ENCODE results near the gene ISX. TPM values are rescaled to one million over a fixed set of nuclear protein-coding genes. Genes with fewer than 3 reads are reported as not detected.

ISX gene
- total RNA-seq, 4 donors from 2014 or later = not detected

DNA sequence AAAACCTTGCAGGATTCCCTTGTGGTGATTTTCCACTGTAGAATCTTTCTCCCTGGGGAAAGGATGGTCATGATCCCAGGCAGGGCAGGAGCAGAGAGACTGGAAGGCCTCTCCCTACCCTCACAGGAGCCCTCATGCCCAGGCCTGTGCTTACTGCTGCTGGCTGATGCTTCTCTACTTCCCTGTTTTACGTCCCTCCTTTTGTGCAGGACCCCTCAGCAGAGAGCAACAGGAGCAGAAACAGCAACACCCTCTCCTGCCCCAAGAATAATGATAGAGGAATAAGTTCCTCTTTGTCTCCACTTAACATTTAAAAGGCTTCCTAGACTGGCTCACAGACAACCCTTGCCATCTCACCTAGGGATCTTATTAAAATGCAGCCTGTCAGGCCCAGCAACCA, 3.6 kb downstream of the ISX start:
- peaks cover 0 to 4% (median 0%) of the 10 kb centered on the region in 4 donors for H3K27me3 ChIP-seq
- H3K36me3 ChIP-seq = no peaks in the 10 kb centered on the region
- no peak overlapping the region for H3K27ac ChIP-seq
- intact Hi-C loops (cut with DNase I) = no loop called here
- DNase-seq = no peak
- H3K4me1 ChIP-seq = no peaks in the 10 kb centered on the region
- no peaks in the 10 kb centered on the region for H3K9me3 ChIP-seq
- 50% methylated on average over 1 of the region's 1 CpG; no CpG with 5 or more reads in 1 of the 2 donors for WGBS, 2 donors
- TF ChIP-seq, protein P1, sequence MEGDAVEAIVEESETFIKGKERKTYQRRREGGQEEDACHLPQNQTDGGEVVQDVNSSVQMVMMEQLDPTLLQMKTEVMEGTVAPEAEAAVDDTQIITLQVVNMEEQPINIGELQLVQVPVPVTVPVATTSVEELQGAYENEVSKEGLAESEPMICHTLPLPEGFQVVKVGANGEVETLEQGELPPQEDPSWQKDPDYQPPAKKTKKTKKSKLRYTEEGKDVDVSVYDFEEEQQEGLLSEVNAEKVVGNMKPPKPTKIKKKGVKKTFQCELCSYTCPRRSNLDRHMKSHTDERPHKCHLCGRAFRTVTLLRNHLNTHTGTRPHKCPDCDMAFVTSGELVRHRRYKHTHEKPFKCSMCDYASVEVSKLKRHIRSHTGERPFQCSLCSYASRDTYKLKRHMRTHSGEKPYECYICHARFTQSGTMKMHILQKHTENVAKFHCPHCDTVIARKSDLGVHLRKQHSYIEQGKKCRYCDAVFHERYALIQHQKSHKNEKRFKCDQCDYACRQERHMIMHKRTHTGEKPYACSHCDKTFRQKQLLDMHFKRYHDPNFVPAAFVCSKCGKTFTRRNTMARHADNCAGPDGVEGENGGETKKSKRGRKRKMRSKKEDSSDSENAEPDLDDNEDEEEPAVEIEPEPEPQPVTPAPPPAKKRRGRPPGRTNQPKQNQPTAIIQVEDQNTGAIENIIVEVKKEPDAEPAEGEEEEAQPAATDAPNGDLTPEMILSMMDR (IDR thresholded peaks at IDR 0.05) = no peak
- no peak for TF ChIP-seq POLR2A (IDR thresholded peaks at IDR 0.05)
- H3K4me3 ChIP-seq = no peak overlapping the region

DNA sequence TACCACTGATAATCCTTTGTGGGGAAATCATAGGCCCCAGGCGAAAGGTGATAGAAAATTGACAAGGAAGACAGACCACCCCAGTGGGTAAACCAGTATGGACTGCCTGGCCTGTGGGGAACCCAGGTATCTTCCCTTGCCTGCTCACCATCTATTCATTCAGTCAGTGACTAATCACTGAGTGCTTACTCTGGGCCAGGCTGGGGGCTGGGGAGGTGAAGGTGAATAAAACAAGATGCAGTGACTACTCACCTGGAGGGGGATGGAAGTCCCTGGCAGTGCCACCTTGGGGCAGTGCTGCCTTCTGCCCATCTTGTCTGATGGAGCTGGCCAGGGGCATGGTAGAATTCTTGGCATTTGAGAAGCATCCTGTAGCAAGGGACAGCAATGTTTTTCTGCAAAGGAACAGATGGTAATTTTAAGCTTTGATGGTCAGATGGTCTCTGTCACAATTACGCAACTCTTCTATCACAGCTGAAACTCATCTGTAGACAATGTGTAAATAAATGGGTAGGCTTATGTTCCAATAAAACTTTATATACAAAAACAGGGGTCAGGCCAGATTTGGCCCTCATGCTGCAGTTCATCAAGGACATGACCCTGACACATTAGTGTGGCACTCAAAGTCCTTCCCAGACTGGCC, 4.6 kb downstream of the ISX start:
- no peaks in the 10 kb centered on the region for H3K36me3 ChIP-seq
- WGBS, 2 donors = 70 to 95% methylated on average over 2 of the region's 2 CpGs
- peaks cover 0 to 3% (median 0%) of the 10 kb centered on the region in 4 donors for H3K27me3 ChIP-seq
- no peaks in the 10 kb centered on the region for H3K4me1 ChIP-seq
- H3K27ac ChIP-seq = no peak overlapping the region
- no peak for DNase-seq
- H3K9me3 ChIP-seq = no peaks in the 10 kb centered on the region
- TF ChIP-seq, protein P1 (IDR thresholded peaks at IDR 0.05) = no peak
- TF ChIP-seq POLR2A (IDR thresholded peaks at IDR 0.05) = no peak
- intact Hi-C loops (cut with DNase I) = no loop called here
- no peak overlapping the region for H3K4me3 ChIP-seq

DNA sequence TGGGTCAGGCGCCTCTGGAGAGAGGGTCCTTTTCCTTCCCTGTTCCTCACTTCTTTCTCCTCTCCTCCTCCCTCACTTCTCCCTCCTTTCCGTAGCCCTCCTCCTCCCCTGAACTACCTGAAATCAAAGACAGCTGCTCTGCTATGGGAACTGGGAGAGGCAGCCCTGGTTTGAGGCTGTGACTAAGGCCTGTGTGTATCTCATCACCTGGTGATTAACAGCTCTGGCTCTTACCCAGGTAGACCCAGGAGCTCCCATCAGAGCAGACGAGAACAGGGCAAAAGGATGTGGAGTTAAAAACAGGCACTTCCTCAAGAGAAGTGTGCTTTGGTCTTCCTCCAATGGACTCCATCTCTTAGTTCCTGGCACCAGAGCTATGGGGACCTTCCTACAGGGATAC, 5.8 kb downstream of the ISX start:
- Histone ChIP-seq H3K27me3 (no peaks in the 10 kb centered on the region), H3K9me3 (no peaks in the 10 kb centered on the region), H3K36me3 (no peaks in the 10 kb centered on the region), H3K4me3 (no peak overlapping the region), H3K4me1 (no peaks in the 10 kb centered on the region), H3K27ac (peak overlapping the region in 1 of 4 donors; percentile 2)
- no peak for TF ChIP-seq POLR2A (IDR thresholded peaks at IDR 0.05)
- TF ChIP-seq, protein P1 (IDR thresholded peaks at IDR 0.05) = no peak
- DNase-seq = no peak
- intact Hi-C loops (cut with DNase I) = no loop called here
- 28 to 33% methylated on average over 2 to 3 of the region's 3 CpGs for WGBS, 2 donors

DNA sequence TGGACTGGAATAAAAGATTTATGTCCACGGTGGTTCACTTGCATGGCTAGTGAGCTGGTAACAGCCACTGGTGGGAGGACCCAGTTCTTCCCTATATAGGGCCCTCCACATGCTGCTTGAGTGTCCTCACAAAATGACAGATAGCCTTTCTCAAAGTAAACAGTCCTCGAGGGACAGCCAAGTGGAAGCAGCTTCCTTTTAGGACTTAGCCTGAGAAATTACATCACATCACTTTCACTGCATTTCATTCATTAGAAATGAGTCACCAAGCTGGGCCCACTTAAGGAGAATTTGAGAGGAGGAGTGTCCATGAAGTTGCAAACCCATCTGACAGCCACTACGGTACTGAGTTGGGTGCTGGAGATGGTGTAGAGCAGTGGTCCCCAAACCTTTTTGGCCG, 7.0 kb downstream of the ISX start:
- WGBS, 2 donors = 56 to 58% methylated on average over 4 of the region's 4 CpGs
- DNase-seq = no peak
- H3K27me3 ChIP-seq = peaks cover 0 to 5% (median 0%) of the 10 kb centered on the region in 4 donors
- H3K36me3 ChIP-seq = no peaks in the 10 kb centered on the region
- TF ChIP-seq, protein P1 (IDR thresholded peaks at IDR 0.05) = no peak
- TF ChIP-seq POLR2A (IDR thresholded peaks at IDR 0.05) = no peak
- H3K27ac ChIP-seq = no peak overlapping the region
- no peaks in the 10 kb centered on the region for H3K9me3 ChIP-seq
- no peaks in the 10 kb centered on the region for H3K4me1 ChIP-seq
- no peak overlapping the region for H3K4me3 ChIP-seq
- intact Hi-C loops (cut with DNase I) = no loop called here

DNA sequence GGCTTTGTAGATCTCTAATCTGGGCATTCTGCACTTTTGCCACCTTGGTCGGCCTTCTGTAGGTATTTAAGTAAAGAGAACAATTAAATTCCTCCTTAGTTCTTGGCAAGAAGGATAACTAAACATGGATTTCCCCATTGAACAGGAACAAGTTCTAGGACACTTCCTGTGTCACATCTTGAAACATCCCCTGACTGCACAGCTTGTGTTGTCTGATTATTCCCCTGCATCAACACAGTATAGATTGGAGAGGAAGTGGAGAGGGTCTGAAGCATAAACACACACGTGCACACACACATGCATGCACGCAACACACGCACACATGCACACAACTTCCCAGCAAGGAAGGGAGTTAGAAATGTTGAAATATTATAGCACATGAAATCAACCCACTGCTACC, 8.6 kb downstream of the ISX start:
- intact Hi-C loops (cut with DNase I) = no loop called here
- no peak overlapping the region for H3K27ac ChIP-seq
- 79 to 80% methylated on average over 3 to 4 of the region's 4 CpGs for WGBS, 2 donors
- H3K36me3 ChIP-seq = no peaks in the 10 kb centered on the region
- H3K4me3 ChIP-seq = no peak overlapping the region
- H3K27me3 ChIP-seq = peaks cover 0 to 9% (median 0%) of the 10 kb centered on the region in 4 donors
- TF ChIP-seq, protein P1 (IDR thresholded peaks at IDR 0.05) = no peak
- no peak for TF ChIP-seq POLR2A (IDR thresholded peaks at IDR 0.05)
- no peaks in the 10 kb centered on the region for H3K9me3 ChIP-seq
- DNase-seq = no peak
- H3K4me1 ChIP-seq = no peaks in the 10 kb centered on the region
